B cell (primary cell): ENCODE results near the gene FAM174C. TPM values are rescaled to one million over a fixed set of nuclear protein-coding genes. Genes with fewer than 3 reads are reported as not detected.

Experiments
- ATAC-seq: fragments of 200-7000 bp; cut with Tn5 transposase; one replicate; pipeline ENCODE4 v1.10.0; 2021; ENCODE audit warnings: low read depth, mild to moderate bottlenecking, moderate number of reproducible peaks, moderate library complexity
- CTCF ChIA-PET: fragments of 350-600 bp; sonication (Branson Sonifier 250); formaldehyde crosslinking; loops from one replicate; lab custom pipeline; 2021; ENCODE audit warnings: antibody characterized with exemption, inconsistent platforms; lab: Charles Lee
- POLR2A ChIA-PET: fragments of 350-600 bp; sonication (Branson Sonifier 250); formaldehyde crosslinking; loops from one replicate; lab custom pipeline; 2021; ENCODE audit warnings: antibody characterized with exemption; lab: Charles Lee
- DNase-seq: peaks from one replicate; pipeline ENCODE4 v3.0.0; 2013
- H2AFZ ChIP-seq: 2 replicates; pipeline ENCODE4 v1.6.1; 2012; ENCODE audit warnings: mild to moderate bottlenecking, low read depth, low read length; ENCODE audit not compliant: insufficient read depth, poor library complexity, severe bottlenecking
- H3K27ac ChIP-seq, 2 donors: 1 replicate in 1 of 2; 2 replicates in 1 of 2; pipeline ENCODE4 v1.5.1; 2012 to 2013; ENCODE audit warnings: low read length in 2 of 2, mild to moderate bottlenecking in 2 of 2, moderate library complexity in 1 of 2
- H3K27me3 ChIP-seq, 4 experiments: fragments of 200-600 bp in 1 of 4; sonication (generic) in 1 of 4; replicated peaks in 1 of 4; 1 replicate in 2 of 4; 2 replicates in 2 of 4; pipeline versions ENCODE4 v1.6.1 to v1.7.0; 2013 to 2016; ENCODE audit warnings: low read length in 3 of 4, mild to moderate bottlenecking in 2 of 4, mixed read lengths in 1 of 4, moderate library complexity in 1 of 4; ENCODE audit not compliant: insufficient read depth in 4 of 4, control insufficient read depth in 3 of 4; ENCODE audit errors: control extremely low read depth in 1 of 4
- H3K36me3 ChIP-seq, 2 experiments: replicated peaks in 1 of 2; 1 replicate in 1 of 2; 2 replicates in 1 of 2; pipeline versions ENCODE4 v1.6.1 to v1.7.1; 2013; ENCODE audit warnings: low read length in 1 of 2; ENCODE audit not compliant: insufficient read depth in 2 of 2, control insufficient read depth in 1 of 2; ENCODE audit errors: control extremely low read depth in 1 of 2, extremely low read depth in 1 of 2
- H3K4me1 ChIP-seq, 2 donors: fragments of 200-600 bp in 1 of 2; sonication (generic) in 1 of 2; 1 replicate in 1 of 2; 2 replicates in 1 of 2; pipeline versions ENCODE4 v1.5.1 to v1.6.1; 2013 to 2017; ENCODE audit warnings: low read length in 2 of 2; ENCODE audit not compliant: control insufficient read depth in 2 of 2, insufficient read depth in 2 of 2
- H3K4me2 ChIP-seq: replicated peaks from 2 replicates; pipeline ENCODE3; 2012; ENCODE audit warnings: mild to moderate bottlenecking, low read depth, low read length; ENCODE audit not compliant: poor library complexity, severe bottlenecking
- H3K4me3 ChIP-seq, 5 experiments: fragments of 200-600 bp in 1 of 5; sonication (generic) in 1 of 5; 1 replicate in 3 of 5; 2 replicates in 2 of 5; pipeline versions ENCODE4 v1.5.1 to v1.7.0; 2011 to 2016; ENCODE audit warnings: low read length in 4 of 5, mild to moderate bottlenecking in 4 of 5, low read depth in 2 of 5, control low read depth in 1 of 5, moderate library complexity in 1 of 5; ENCODE audit not compliant: insufficient read depth in 1 of 5; ENCODE audit errors: control extremely low read depth in 1 of 5, extremely low read depth in 1 of 5
- H3K79me2 ChIP-seq: fragments of 200-600 bp; sonication (generic); one replicate; pipeline ENCODE4 v1.6.0; 2016; ENCODE audit warnings: low read length; ENCODE audit not compliant: control insufficient read depth, insufficient read depth
- H3K9ac ChIP-seq: fragments of 200-600 bp; sonication (generic); 2 replicates; pipeline ENCODE4 v1.6.1; 2017; ENCODE audit warnings: mild to moderate bottlenecking, low read length, moderate library complexity
- H3K9me3 ChIP-seq, 3 donors: one replicate each; pipeline versions ENCODE4 v1.6.1 to v1.7.1; 2013; ENCODE audit warnings: low read length in 2 of 3; ENCODE audit not compliant: control insufficient read depth in 2 of 3, insufficient read depth in 1 of 3; ENCODE audit errors: control extremely low read depth in 1 of 3
- H4K20me1 ChIP-seq: 2 replicates; pipeline ENCODE4 v1.6.0; 2012; ENCODE audit warnings: mild to moderate bottlenecking, low read length; ENCODE audit not compliant: insufficient read depth, control insufficient read depth, poor library complexity, severe bottlenecking
- H3K27ac Mint-ChIP-seq: one replicate; pipeline ENCODE4 v1.8.0; 2021; ENCODE audit warnings: mixed read lengths
- H3K27me3 Mint-ChIP-seq: one replicate; pipeline ENCODE4 v1.8.0; 2021; ENCODE audit warnings: mixed read lengths
- H3K4me1 Mint-ChIP-seq: one replicate; pipeline ENCODE4 v1.8.0; 2021; ENCODE audit warnings: mixed read lengths
- H3K4me3 Mint-ChIP-seq: one replicate; pipeline ENCODE4 v1.8.0; 2021; ENCODE audit warnings: mixed read lengths
- H3K9me3 Mint-ChIP-seq: one replicate; pipeline ENCODE4 v1.8.0; 2022; ENCODE audit warnings: mixed read lengths; ENCODE audit not compliant: insufficient read depth
- EZH2 ChIP-seq: IDR thresholded peaks from 2 replicates; pipeline ENCODE4 v1.6.1; 2012; ENCODE audit warnings: borderline replicate concordance, low read depth, mild to moderate bottlenecking, moderate library complexity, low read length; ENCODE audit not compliant: insufficient read depth, poor library complexity, severe bottlenecking
- WGBS: methylation state at CpG from one replicate; pipeline ENCODE4 v1.1.5; 2013; ENCODE audit warnings: missing lambda C conversion rate; ENCODE audit not compliant: insufficient coverage; 5-methylcytosine and 5-hydroxymethylcytosine counted together
- intact Hi-C: fragments of 100-400 bp; cut with micrococcal nuclease; formaldehyde crosslinking; loops from one replicate; pipeline ENCODE4 v1.10.0; 2022
- polyA plus RNA-seq: library from polyadenylated mRNA; depleted of rRNA; stranded (reverse); fragments of >200 nt; gene quantifications from 2 replicates; pipeline ENCODE4 v1.2.3, GENCODE V29; 2012
- total RNA-seq, 2 donors: library from RNA; stranded (reverse); fragments of 120-200 nt in 1 of 2; gene quantifications; 1 replicate in 1 of 2; 2 replicates in 1 of 2; pipeline versions ENCODE4 v1.2.3 to v1.2.4, GENCODE V29; 2013 to 2022
- TF ChIP-seq, protein P1 (sequence below): fragments of 200-600 bp; IDR thresholded peaks from one replicate; pipeline ENCODE4 v1.8.0; 2022; ENCODE audit warnings: antibody characterized with exemption, mild to moderate bottlenecking

The FAM174C gene
- total and polyA plus RNA-seq, 2 donors (not counting 1 experiment from before 2014, with no cell fraction given) = 41.1 to 70.6 TPM

DNA sequence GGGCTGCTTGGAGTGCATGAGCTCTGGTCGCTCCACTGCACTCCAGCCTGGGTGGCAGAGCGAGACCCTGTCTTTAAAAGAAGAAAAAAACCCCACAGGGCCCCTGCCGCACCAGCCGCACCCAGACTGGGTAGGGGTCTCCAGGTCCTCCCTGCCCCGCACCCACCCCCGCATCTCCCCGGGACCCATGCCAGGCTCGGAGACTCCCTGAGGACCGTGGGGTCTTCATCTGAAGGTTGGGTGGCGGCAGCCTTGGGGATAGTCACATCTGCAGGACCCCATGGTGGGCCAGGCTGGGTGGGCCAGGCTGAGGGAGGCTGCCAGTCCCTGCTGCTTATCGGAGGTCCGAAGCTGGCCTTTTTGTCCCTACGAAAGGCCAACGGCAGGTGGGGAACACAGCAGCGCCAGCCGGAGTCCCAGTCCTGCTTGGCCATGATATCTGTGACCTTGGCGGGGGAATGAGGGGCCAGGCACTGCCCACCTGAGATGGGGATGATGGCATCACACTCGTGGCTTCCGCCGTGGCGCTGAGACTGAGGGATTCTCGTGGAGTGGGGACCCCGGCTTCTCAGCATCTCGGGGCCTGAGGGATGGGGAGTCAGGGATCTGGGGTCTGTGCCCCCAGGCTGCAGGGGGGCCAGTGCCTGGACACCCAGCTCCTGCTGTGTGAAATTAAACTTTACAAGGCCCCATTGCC, 21.4 kb downstream of the FAM174C start:
- no peak overlapping the region for H2AFZ ChIP-seq
- H4K20me1 ChIP-seq = no peaks in the 10 kb centered on the region
- peaks cover 0 to 12% (median 0%) of the 10 kb centered on the region in 3 donors for H3K9me3 ChIP-seq
- no peak for ATAC-seq
- ChIA-PET CTCF (interaction anchor here (0.6 kb wide), 1 partner anchor 49 kb away, joined by 4 read pairs; no protein-coding TSS in a partner anchor), POLR2A (no interaction called here)
- TF ChIP-seq EZH2 = no peak
- TF ChIP-seq, protein P1, sequence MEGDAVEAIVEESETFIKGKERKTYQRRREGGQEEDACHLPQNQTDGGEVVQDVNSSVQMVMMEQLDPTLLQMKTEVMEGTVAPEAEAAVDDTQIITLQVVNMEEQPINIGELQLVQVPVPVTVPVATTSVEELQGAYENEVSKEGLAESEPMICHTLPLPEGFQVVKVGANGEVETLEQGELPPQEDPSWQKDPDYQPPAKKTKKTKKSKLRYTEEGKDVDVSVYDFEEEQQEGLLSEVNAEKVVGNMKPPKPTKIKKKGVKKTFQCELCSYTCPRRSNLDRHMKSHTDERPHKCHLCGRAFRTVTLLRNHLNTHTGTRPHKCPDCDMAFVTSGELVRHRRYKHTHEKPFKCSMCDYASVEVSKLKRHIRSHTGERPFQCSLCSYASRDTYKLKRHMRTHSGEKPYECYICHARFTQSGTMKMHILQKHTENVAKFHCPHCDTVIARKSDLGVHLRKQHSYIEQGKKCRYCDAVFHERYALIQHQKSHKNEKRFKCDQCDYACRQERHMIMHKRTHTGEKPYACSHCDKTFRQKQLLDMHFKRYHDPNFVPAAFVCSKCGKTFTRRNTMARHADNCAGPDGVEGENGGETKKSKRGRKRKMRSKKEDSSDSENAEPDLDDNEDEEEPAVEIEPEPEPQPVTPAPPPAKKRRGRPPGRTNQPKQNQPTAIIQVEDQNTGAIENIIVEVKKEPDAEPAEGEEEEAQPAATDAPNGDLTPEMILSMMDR = no peak
- peaks cover 13 to 16% of the 10 kb centered on the region in 2 donors for H3K4me1 ChIP-seq
- H3K27ac ChIP-seq = no peak overlapping the region
- H3K9ac ChIP-seq = no peak overlapping the region
- no peaks in the 10 kb centered on the region for H3K36me3 ChIP-seq
- intact Hi-C loops = no loop called here
- WGBS = 91% methylated on average over 20 of the region's 24 CpGs
- no peaks in the 10 kb centered on the region for H3K79me2 ChIP-seq
- H3K4me3 Mint-ChIP-seq = no peak overlapping the region
- no peak overlapping the region for H3K4me3 ChIP-seq
- no peak overlapping the region for H3K27ac Mint-ChIP-seq
- no peak for DNase-seq
- H3K27me3 ChIP-seq = peaks cover 0 to 45% (median 15%) of the 10 kb centered on the region in 4 experiments
- peaks cover 8% of the 10 kb centered on the region for H3K4me1 Mint-ChIP-seq
- no peaks in the 10 kb centered on the region for H3K9me3 Mint-ChIP-seq
- no peak overlapping the region for H3K4me2 ChIP-seq
- H3K27me3 Mint-ChIP-seq = peaks cover 24% of the 10 kb centered on the region

DNA sequence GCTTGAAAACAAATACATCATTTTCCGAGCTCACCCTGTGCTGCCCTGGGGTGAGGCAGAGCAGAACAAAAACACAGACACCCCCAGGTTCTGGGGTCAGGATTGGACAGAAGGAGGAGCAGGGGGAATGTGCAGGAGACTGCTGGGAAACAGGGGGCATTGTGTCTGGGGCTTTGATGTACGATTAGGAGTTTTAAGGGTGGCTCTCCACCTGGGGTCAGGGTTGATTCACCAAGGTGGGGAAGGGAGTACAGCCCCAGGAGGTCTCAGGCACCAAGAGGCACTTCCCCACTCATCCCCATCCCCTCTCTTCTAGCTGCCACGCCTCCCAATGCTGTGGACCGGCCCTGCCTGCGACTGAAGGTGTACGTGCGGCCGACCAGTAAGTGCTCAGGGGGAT, 22.9 kb downstream of the FAM174C start:
- 94% methylated on average over 6 of the region's 8 CpGs for WGBS
- Mint-ChIP-seq H3K9me3 (no peaks in the 10 kb centered on the region), H3K4me1 (peaks cover 4% of the 10 kb centered on the region), H3K27ac (no peak overlapping the region), H3K4me3 (no peak overlapping the region), H3K27me3 (peaks cover 15% of the 10 kb centered on the region)
- TF ChIP-seq EZH2 = no peak
- TF ChIP-seq, protein P1 = no peak
- Histone ChIP-seq H3K9me3 (peaks cover 0 to 12% (median 0%) of the 10 kb centered on the region in 3 donors), H3K27me3 (peaks cover 0 to 30% (median 9%) of the 10 kb centered on the region in 4 experiments), H3K9ac (no peak overlapping the region), H3K4me2 (no peak overlapping the region), H4K20me1 (no peaks in the 10 kb centered on the region), H3K79me2 (no peaks in the 10 kb centered on the region), H3K36me3 (no peaks in the 10 kb centered on the region), H3K27ac (no peak overlapping the region), H2AFZ (no peak overlapping the region), H3K4me3 (no peak overlapping the region), H3K4me1 (peaks cover 8 to 10% of the 10 kb centered on the region in 2 donors)
- ATAC-seq (no peak), DNase-seq (no peak)
- ChIA-PET POLR2A (no interaction called here), CTCF (no interaction called here)
- intact Hi-C loops = no loop called here
